ENCODE results near the gene IGLON5. TPM values are rescaled to one million over a fixed set of nuclear protein-coding genes. Genes with fewer than 3 reads are reported as not detected.

Gene IGLON5
- total and polyA plus RNA-seq, 12 donors, result 0.14 to 0.19 TPM; not detected in 10

DNA sequence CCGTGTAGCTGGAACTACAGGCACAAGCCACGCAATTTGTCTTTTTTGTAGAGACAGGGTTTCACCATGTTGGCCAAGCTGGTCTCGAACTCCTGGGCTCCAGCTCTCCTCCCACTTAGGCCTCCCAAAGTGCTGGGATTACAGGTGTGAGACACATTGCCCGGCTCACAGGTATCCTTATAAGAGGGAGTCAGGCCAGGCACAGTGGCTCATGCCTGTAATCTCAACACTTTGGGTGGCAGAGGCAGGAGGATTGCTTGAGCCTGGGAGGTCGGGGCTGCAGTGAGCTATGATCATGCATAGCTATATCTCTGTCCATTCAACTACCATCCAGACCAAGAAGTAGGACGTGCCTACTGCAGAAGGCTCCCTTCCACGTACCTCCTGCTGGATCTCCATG, 10.2 kb upstream of the IGLON5 start:
- ATAC-seq, result no peak
- TF ChIP-seq, protein P1, sequence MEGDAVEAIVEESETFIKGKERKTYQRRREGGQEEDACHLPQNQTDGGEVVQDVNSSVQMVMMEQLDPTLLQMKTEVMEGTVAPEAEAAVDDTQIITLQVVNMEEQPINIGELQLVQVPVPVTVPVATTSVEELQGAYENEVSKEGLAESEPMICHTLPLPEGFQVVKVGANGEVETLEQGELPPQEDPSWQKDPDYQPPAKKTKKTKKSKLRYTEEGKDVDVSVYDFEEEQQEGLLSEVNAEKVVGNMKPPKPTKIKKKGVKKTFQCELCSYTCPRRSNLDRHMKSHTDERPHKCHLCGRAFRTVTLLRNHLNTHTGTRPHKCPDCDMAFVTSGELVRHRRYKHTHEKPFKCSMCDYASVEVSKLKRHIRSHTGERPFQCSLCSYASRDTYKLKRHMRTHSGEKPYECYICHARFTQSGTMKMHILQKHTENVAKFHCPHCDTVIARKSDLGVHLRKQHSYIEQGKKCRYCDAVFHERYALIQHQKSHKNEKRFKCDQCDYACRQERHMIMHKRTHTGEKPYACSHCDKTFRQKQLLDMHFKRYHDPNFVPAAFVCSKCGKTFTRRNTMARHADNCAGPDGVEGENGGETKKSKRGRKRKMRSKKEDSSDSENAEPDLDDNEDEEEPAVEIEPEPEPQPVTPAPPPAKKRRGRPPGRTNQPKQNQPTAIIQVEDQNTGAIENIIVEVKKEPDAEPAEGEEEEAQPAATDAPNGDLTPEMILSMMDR (IDR thresholded peaks at IDR 0.05), result no peak
- 77 to 80% methylated on average over 7 of the region's 7 CpGs for WGBS, 2 donors
- intact Hi-C loops (cut with DNase I), result no loop called here
- Histone ChIP-seq H3K4me3 (no peak overlapping the region), H3K27ac (no peak overlapping the region), H3K36me3 (no peaks in the 10 kb centered on the region), H3K9me3 (peaks cover 0 to 47% (median 15%) of the 10 kb centered on the region in 11 donors), H3K4me1 (no peaks in the 10 kb centered on the region), H3K27me3 (peaks cover 0 to 34% (median 18%) of the 10 kb centered on the region in 7 donors)
- no peak for DNase-seq

DNA sequence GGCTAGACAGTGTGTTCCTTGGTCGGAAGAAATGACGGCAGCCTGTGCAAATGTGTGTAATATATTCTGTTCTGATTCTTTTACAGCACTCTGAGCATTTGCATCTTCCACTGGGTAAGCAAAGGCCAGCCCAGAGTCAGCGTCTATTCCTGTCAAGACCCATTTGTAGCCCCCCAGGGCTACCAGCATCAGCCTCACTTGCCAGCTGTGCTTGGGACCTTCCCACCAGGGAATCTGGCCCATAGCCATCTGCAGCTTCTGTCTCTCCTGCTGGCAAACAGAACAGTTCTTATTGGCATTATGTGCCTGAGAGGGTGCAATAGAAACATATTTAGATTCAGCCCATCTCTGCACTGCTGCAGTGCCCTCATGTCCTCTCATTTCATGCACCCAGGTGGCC, 6.0 kb upstream of the IGLON5 start:
- no peak overlapping the region for H3K27ac ChIP-seq
- DNase-seq (no peak), ATAC-seq (no peak)
- WGBS, 2 donors, result 82% methylated on average over 3 of the region's 3 CpGs
- intact Hi-C loops (cut with DNase I), result no loop called here
- no peaks in the 10 kb centered on the region for H3K36me3 ChIP-seq
- H3K27me3 ChIP-seq, result peaks cover 0 to 43% (median 34%) of the 10 kb centered on the region in 7 donors
- no peaks in the 10 kb centered on the region for H3K4me1 ChIP-seq
- H3K4me3 ChIP-seq, result no peak overlapping the region
- TF ChIP-seq, protein P1 (IDR thresholded peaks at IDR 0.05), result no peak
- H3K9me3 ChIP-seq, result peaks cover 0 to 71% (median 30%) of the 10 kb centered on the region in 11 donors

DNA sequence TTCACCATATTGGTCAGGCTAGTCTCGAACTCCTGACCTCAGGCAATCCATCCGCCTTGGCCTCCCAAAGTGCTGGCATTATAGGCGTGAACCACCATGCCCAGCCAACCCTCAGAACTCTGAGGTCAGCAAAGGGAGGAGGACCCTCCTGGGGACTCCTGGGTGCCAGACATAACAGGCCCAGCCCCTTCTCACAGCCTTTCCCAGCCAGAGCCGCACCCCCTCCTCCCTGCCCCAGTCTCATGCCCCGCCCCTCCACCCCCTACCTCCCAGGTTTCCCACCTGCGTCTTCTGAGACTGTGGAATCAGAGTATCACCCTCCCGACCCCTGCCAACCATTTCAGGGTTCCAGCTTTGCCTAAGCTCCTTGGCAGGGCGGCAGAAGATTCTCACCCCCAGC, 5.2 kb downstream of the IGLON5 start:
- no peak overlapping the region for H3K4me3 ChIP-seq
- intact Hi-C loops (cut with DNase I), result no loop called here
- DNase-seq (no peak), ATAC-seq (no peak)
- H3K9me3 ChIP-seq, result peaks cover 0 to 10% (median 0%) of the 10 kb centered on the region in 11 donors
- peaks cover 0 to 63% (median 45%) of the 10 kb centered on the region in 7 donors for H3K27me3 ChIP-seq
- TF ChIP-seq, protein P1 (IDR thresholded peaks at IDR 0.05), result no peak
- H3K27ac ChIP-seq, result no peak overlapping the region
- no peaks in the 10 kb centered on the region for H3K36me3 ChIP-seq
- WGBS, 2 donors, result 63 to 69% methylated on average over 7 to 8 of the region's 8 CpGs
- H3K4me1 ChIP-seq, result no peaks in the 10 kb centered on the region

DNA sequence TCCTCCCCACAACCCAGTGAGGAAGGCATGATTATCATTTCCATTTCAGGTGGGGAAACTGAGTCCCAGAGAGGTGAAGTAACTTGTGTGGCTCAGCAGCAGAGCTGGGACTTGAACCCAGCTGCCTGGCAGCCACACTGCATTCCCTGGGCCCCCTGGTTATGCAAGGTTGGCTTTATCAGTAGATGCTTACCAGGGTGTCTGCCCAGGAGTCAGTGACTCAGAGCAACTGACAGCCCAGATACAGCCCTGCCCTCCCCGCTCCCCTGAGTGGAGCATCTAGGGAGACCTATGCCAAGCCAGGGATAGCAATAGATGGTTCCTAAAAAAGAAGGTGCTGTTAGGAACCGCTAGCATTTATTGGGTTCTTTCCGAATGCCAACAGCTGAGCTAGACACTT, 5.9 kb downstream of the IGLON5 start:
- ATAC-seq (no peak), DNase-seq (no peak)
- Histone ChIP-seq H3K27ac (no peak overlapping the region), H3K27me3 (peaks cover 0 to 57% (median 42%) of the 10 kb centered on the region in 7 donors), H3K9me3 (peaks cover 0 to 10% (median 0%) of the 10 kb centered on the region in 11 donors), H3K4me1 (no peaks in the 10 kb centered on the region), H3K4me3 (no peak overlapping the region), H3K36me3 (no peaks in the 10 kb centered on the region)
- TF ChIP-seq, protein P1 (IDR thresholded peaks at IDR 0.05), result no peak
- 83 to 84% methylated on average over 3 of the region's 3 CpGs for WGBS, 2 donors
- intact Hi-C loops (cut with DNase I), result no loop called here
